H1 (cell line): ENCODE results near the gene RPS6KB2. TPM values are rescaled to one million over a fixed set of nuclear protein-coding genes. Genes with fewer than 3 reads are reported as not detected.

ENCODE experiments used
- CTCF ChIA-PET: fragments of 300-600 bp; sonication (Branson Sonifier 250); formaldehyde crosslinking; loops from one replicate; lab custom pipeline; 2021; ENCODE audit not compliant: partially characterized antibody; lab: Charles Lee
- POLR2A ChIA-PET: fragments of 300-600 bp; sonication (Branson Sonifier 250); formaldehyde crosslinking; loops from one replicate; lab custom pipeline; 2021; ENCODE audit warnings: inconsistent platforms; ENCODE audit not compliant: partially characterized antibody; lab: Charles Lee
- DNase-seq, 2 experiments: peaks; one replicate each; pipeline versions ENCODE4 v3.0.0 to v3.0.0-alpha.2; 2010 to 2022; ENCODE audit warnings: low spot score in 2 of 2, low read depth in 1 of 2, mixed read lengths in 1 of 2
- FAIRE-seq: peaks from 2 replicates; lab custom pipeline; 2011; peaks lifted over from hg19 to GRCh38; lab: Jason Lieb, UNC
- H2AFZ ChIP-seq: 2 replicates; pipeline ENCODE4 v1.8.1; 2012; ENCODE audit warnings: low read length, inconsistent platforms
- H2AK5ac ChIP-seq: 2 replicates; pipeline ENCODE4 v1.6.1; 2013; ENCODE audit warnings: low read depth, low read length
- H2BK120ac ChIP-seq: replicated peaks from 2 replicates; pipeline ENCODE3; 2013; ENCODE audit warnings: low read depth, low read length, inconsistent platforms
- H2BK12ac ChIP-seq: 2 replicates; pipeline ENCODE4 v1.6.1; 2013; ENCODE audit warnings: low read depth, low read length
- H2BK15ac ChIP-seq: 2 replicates; pipeline ENCODE4 v1.6.1; 2013; ENCODE audit warnings: low read length
- H2BK20ac ChIP-seq: 2 replicates; pipeline ENCODE4 v1.6.1; 2013; ENCODE audit warnings: low read length
- H2BK5ac ChIP-seq: 2 replicates; pipeline ENCODE4 v1.6.1; 2013; ENCODE audit warnings: low read depth, low read length
- H3K14ac ChIP-seq: 2 replicates; pipeline ENCODE4 v1.6.1; 2013; ENCODE audit warnings: inconsistent platforms; ENCODE audit not compliant: insufficient read length
- H3K18ac ChIP-seq: 2 replicates; pipeline ENCODE4 v1.6.1; 2013; ENCODE audit warnings: low read length; ENCODE audit errors: extremely low read depth
- H3K23ac ChIP-seq: 2 replicates; pipeline ENCODE4 v1.6.1; 2013; ENCODE audit warnings: inconsistent platforms; ENCODE audit not compliant: insufficient read length
- H3K23me2 ChIP-seq: 2 replicates; pipeline ENCODE4 v1.6.1; 2013; ENCODE audit warnings: low read depth, low read length
- H3K27ac ChIP-seq: 2 replicates; pipeline ENCODE4 v1.6.1; 2011; ENCODE audit warnings: low read depth, low read length, inconsistent platforms
- H3K27me3 ChIP-seq, 4 experiments: replicated peaks in 1 of 4; 1 replicate in 1 of 4; 2 replicates in 3 of 4; pipeline versions ENCODE4 v1.6.1 to v1.8.1; 2011 to 2013; ENCODE audit warnings: low read length in 3 of 4, mild to moderate bottlenecking in 3 of 4, inconsistent platforms in 2 of 4, mixed read lengths in 2 of 4, moderate library complexity in 1 of 4; ENCODE audit not compliant: control insufficient read depth in 3 of 4, insufficient read depth in 3 of 4; ENCODE audit errors: extremely low read depth in 1 of 4
- H3K36me3 ChIP-seq, 4 experiments: 2 replicates each; pipeline versions ENCODE4 v1.6.1 to v1.8.1; 2011 to 2013; ENCODE audit warnings: mild to moderate bottlenecking in 4 of 4, low read length in 3 of 4, moderate library complexity in 2 of 4, control low read depth in 1 of 4, inconsistent platforms in 1 of 4; ENCODE audit not compliant: insufficient read depth in 4 of 4, control insufficient read depth in 2 of 4
- H3K4ac ChIP-seq: replicated peaks from 2 replicates; pipeline ENCODE3; 2013; ENCODE audit warnings: low read length, low read depth, mixed read lengths, inconsistent platforms; ENCODE audit not compliant: insufficient read length
- H3K4me1 ChIP-seq, 4 experiments: replicated peaks in 1 of 4; 1 replicate in 1 of 4; 2 replicates in 3 of 4; pipeline versions ENCODE4 v1.6.1 to v1.8.1; 2011 to 2013; ENCODE audit warnings: low read length in 3 of 4, inconsistent platforms in 2 of 4, mixed read lengths in 1 of 4; ENCODE audit not compliant: insufficient read depth in 4 of 4, control insufficient read depth in 3 of 4
- H3K4me2 ChIP-seq, 2 experiments: 2 replicates each; pipeline versions ENCODE4 v1.6.1 to v1.8.1; 2011 to 2013; ENCODE audit warnings: low read depth in 2 of 2, low read length in 2 of 2, control low read depth in 1 of 2, inconsistent platforms in 1 of 2, mild to moderate bottlenecking in 1 of 2; ENCODE audit not compliant: insufficient read depth in 1 of 2
- H3K4me3 ChIP-seq, 4 experiments: fragments of 200-600, 300-600 bp in 1 of 4; sonication (generic), shearing (Covaris generic), sonication (Bioruptor Twin) in 1 of 4; 2 replicates each; pipeline versions ENCODE4 v1.5.1 to v1.8.1; 2011 to 2016; ENCODE audit warnings: low read length in 4 of 4, low read depth in 3 of 4, control low read depth in 2 of 4, inconsistent platforms in 2 of 4, mild to moderate bottlenecking in 2 of 4, mixed read lengths in 1 of 4, moderate library complexity in 1 of 4; ENCODE audit not compliant: insufficient read depth in 2 of 4; ENCODE audit errors: extremely low read depth in 1 of 4
- H3K56ac ChIP-seq: replicated peaks from 2 replicates; pipeline ENCODE3; 2013; ENCODE audit warnings: low read depth, mild to moderate bottlenecking, mixed read lengths, low read length, inconsistent platforms; ENCODE audit not compliant: insufficient read length
- H3K79me1 ChIP-seq: 2 replicates; pipeline ENCODE4 v1.6.1; 2013; ENCODE audit warnings: low read depth, low read length, control low read depth
- H3K79me2 ChIP-seq, 2 experiments: 2 replicates each; pipeline versions ENCODE4 v1.6.1 to v1.8.1; 2012 to 2013; ENCODE audit warnings: low read length in 2 of 2, mild to moderate bottlenecking in 2 of 2, inconsistent platforms in 1 of 2; ENCODE audit not compliant: insufficient read depth in 2 of 2, control insufficient read depth in 1 of 2
- H3K9ac ChIP-seq, 4 experiments: replicated peaks in 1 of 4; 1 replicate in 1 of 4; 2 replicates in 3 of 4; pipeline versions ENCODE4 v1.6.1 to v1.8.1; 2011 to 2013; ENCODE audit warnings: low read depth in 3 of 4, low read length in 3 of 4, control low read depth in 2 of 4, mild to moderate bottlenecking in 2 of 4, moderate library complexity in 2 of 4, inconsistent platforms in 1 of 4; ENCODE audit errors: extremely low read depth in 1 of 4
- H3K9me3 ChIP-seq, 2 experiments: 2 replicates each; pipeline versions ENCODE4 v1.6.1 to v1.8.1; 2012 to 2013; ENCODE audit warnings: mild to moderate bottlenecking in 2 of 2, moderate library complexity in 2 of 2, control low read depth in 1 of 2, inconsistent platforms in 1 of 2, low read depth in 1 of 2, low read length in 1 of 2, mixed read lengths in 1 of 2; ENCODE audit not compliant: insufficient read depth in 2 of 2
- H4K20me1 ChIP-seq, 2 experiments: replicated peaks in 1 of 2; 2 replicates each; pipeline versions ENCODE3 to v1.8.1; 2011 to 2013; ENCODE audit warnings: inconsistent platforms in 2 of 2, low read length in 2 of 2, mild to moderate bottlenecking in 1 of 2; ENCODE audit not compliant: insufficient read depth in 2 of 2, control insufficient read depth in 1 of 2
- H4K5ac ChIP-seq: 2 replicates; pipeline ENCODE4 v1.6.1; 2013; ENCODE audit warnings: low read length, low read depth, mixed read lengths, inconsistent platforms; ENCODE audit not compliant: insufficient read length
- H4K8ac ChIP-seq: 2 replicates; pipeline ENCODE4 v1.8.0; 2013; ENCODE audit warnings: mild to moderate bottlenecking, moderate library complexity, low read length, inconsistent platforms; ENCODE audit not compliant: insufficient read depth; ENCODE audit errors: extremely low read depth
- H4K91ac ChIP-seq: replicated peaks from 2 replicates; pipeline ENCODE3; 2013; ENCODE audit warnings: low read length, mixed read lengths, inconsistent platforms; ENCODE audit not compliant: insufficient read length
- CHD1 ChIP-seq: IDR thresholded peaks from 2 replicates; pipeline ENCODE4 v1.6.1; 2012; ENCODE audit warnings: low read depth, low read length, improper control_type of control experiment
- CTCF ChIP-seq, 3 experiments: IDR thresholded peaks; 1 replicate in 2 of 3; 2 replicates in 1 of 3; pipeline versions ENCODE4 v1.5.1 to v1.6.1; 2011; ENCODE audit warnings: low read length in 3 of 3, mild to moderate bottlenecking in 3 of 3, inconsistent platforms in 2 of 3, low read depth in 1 of 3, moderate library complexity in 1 of 3; ENCODE audit not compliant: insufficient read depth in 1 of 3; ENCODE audit errors: control extremely low read depth in 1 of 3
- KDM1A ChIP-seq: fragments of 200-600, 300-600 bp; sonication (generic); IDR thresholded peaks from 2 replicates; pipeline ENCODE4 v1.7.1; 2016; ENCODE audit warnings: mild to moderate bottlenecking, low read length, borderline replicate concordance
- POLR2AphosphoS5 ChIP-seq: IDR thresholded peaks from 2 replicates; pipeline ENCODE4 v1.6.1; 2011; ENCODE audit warnings: low read depth, low read length
- RAD21 ChIP-seq, 2 experiments: IDR thresholded peaks in 1 of 2; conservative IDR thresholded peaks in 1 of 2; 2 replicates each; pipeline ENCODE4 v1.6.1; 2011; ENCODE audit warnings: low read depth in 2 of 2, low read length in 2 of 2, improper control_type of control experiment in 1 of 2, inconsistent platforms in 1 of 2, mild to moderate bottlenecking in 1 of 2, moderate library complexity in 1 of 2
- WGBS, 2 experiments: shearing (Covaris generic) in 1 of 2; methylation state at CpG; one replicate each; pipeline versions ENCODE4 v1.1.6 to v1.1.7; 2013 to 2015; ENCODE audit warnings: low lambda C conversion rate in 2 of 2, mixed read lengths in 2 of 2, inconsistent platforms in 1 of 2, low coverage in 1 of 2, missing lambda C conversion rate in 1 of 2; ENCODE audit not compliant: insufficient replicate concordance in 2 of 2, insufficient coverage in 1 of 2, insufficient read length in 1 of 2; ENCODE audit errors: extremely low coverage in 1 of 2, missing lambda C conversion rate in 1 of 2; 5-methylcytosine and 5-hydroxymethylcytosine counted together
- polyA plus RNA-seq, 7 experiments: library from polyadenylated mRNA; depleted of rRNA in 3 of 7; stranded (reverse) in 5 of 7; unstranded in 2 of 7; fragments of >200 nt in 5 of 7; fragments of 200-250 nt in 2 of 7; gene quantifications; 1 replicate in 5 of 7; 2 replicates in 1 of 7; 4 replicates in 1 of 7; pipeline versions ENCODE4 v1.2.1 to v1.2.3, GENCODE V29; 2011 to 2013; ENCODE audit warnings: missing spikeins in 2 of 7, mixed read lengths in 2 of 7
- total RNA-seq: library from RNA; stranded (reverse); fragmentation: NEBNext Ultra II Directional; extraction: Animal tissue kit (Norgen Biotek cat#: 25700); gene quantifications from 2 replicates; pipeline ENCODE4 v1.2.1, GENCODE V29; 2021
- TF ChIP-seq, protein P1 (sequence below): IDR thresholded peaks from 2 replicates; pipeline ENCODE4 v1.6.1; 2011; ENCODE audit warnings: low read length, improper control_type of control experiment

RPS6KB2 gene
- total and polyA plus RNA-seq, 2 of the 8 experiments (the other 6 are each of a cell fraction or from before 2014, with no cell fraction given) = 41.0 to 47.1 TPM

DNA sequence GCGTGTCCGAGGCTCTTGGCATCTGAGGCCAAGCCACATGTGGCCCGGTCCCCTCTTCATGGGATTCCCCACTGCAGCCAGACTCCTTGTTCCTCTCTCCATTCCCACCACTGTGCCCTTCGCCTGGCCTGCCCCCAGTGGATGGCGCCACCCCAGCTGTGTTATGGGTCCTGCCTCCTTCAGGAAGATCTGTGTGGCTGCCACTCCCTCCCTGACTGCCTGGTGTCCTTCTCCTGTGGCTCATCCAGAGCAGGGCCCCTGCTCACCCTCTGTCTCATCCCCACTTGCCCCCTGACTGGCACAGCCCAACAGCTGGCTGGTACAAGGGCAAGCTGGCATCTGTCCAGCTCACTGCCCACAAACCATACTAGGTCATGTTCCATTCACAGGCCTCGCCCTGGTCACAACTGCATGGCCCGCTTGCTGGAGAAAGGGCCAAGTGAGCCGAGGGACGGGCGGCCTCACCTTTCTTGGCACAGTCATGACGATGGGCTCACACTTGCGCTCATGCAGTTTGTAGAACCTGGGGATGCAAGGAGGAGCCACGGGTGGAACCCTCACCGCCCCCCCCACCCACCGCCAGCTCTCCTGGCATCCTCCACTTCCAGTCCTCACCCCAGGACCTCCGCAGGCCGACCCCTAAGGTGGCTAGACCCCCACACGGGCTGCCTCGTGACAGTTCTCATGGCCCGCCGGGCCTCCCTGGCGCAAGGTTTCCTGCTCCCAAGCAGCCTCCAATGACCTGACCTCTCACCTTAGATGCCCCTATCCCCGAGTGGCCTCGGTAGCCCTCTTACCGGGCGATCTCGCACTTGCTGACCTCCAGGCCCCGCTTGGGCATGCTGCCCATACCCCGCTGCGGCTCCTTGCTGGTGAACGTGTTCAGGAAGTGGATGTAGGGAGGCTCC lies 11.3 kb downstream of the RPS6KB2 start:
- 0 out of 2 replicates have a peak, but pooled peaks cover 2% of the 10 kb centered on the region for H3K79me1 ChIP-seq
- H2BK5ac ChIP-seq = no peak overlapping the region
- H3K36me3 ChIP-seq = peaks cover 6 to 21% (median 10%) of the 10 kb centered on the region in 4 experiments; a peak in 5 of 8 replicates
- no peaks in the 10 kb centered on the region for H3K27me3 ChIP-seq
- H4K20me1 ChIP-seq = peaks cover 4 to 21% of the 10 kb centered on the region in 2 experiments
- H3K4ac ChIP-seq = peak overlapping the region; percentile 53
- H2AFZ ChIP-seq = no peak overlapping the region
- H2BK20ac ChIP-seq = no peak overlapping the region
- H3K23me2 ChIP-seq = peaks cover 2% of the 10 kb centered on the region; the same call in 1 of the 2 replicates
- POLR2A ChIA-PET = interaction anchor here (0.6 to 12.5 kb wide), 17 partner anchors 7 to 53 kb away, joined by 3 to 104 read pairs (median 6); partner anchors contain the start of genes CABP4, CARNS1, PPP1CA and RPS6KB2
- no peak overlapping the region for H3K18ac ChIP-seq
- H3K4me3 ChIP-seq = no peak overlapping the region
- H2BK12ac ChIP-seq = no peak overlapping the region; the same call in 1 of the 2 replicates
- no peak overlapping the region for H4K8ac ChIP-seq
- CTCF ChIA-PET = interaction anchor here (0.6 to 2.2 kb wide), 10 partner anchors 11 to 594 kb away, joined by 3 to 8 read pairs (median 4); no protein-coding TSS in a partner anchor
- H3K9me3 ChIP-seq = no peaks in the 10 kb centered on the region
- no peak overlapping the region for H3K9ac ChIP-seq
- no peak overlapping the region for H3K27ac ChIP-seq
- H2AK5ac ChIP-seq = no peak overlapping the region
- TF ChIP-seq RAD21 (IDR thresholded peaks at IDR 0.05 in 1 of 2, conservative IDR thresholded peaks at IDR 0.05 in 1 of 2; ENCODE audit: low read depth in 2 of 2, low read length in 2 of 2) (peak; percentile 31 to 46; a peak in 3 of 4 replicates), CTCF (IDR thresholded peaks at IDR 0.05; ENCODE audit: control extremely low read depth in 1 of 3, insufficient read depth in 1 of 3, low read depth in 1 of 3, low read length in 3 of 3) (peak in 2 of 3 experiments; percentile 53 to 60; a peak in 3 of 4 replicates), KDM1A (no peak), POLR2AphosphoS5 (peak; percentile 27), CHD1 (no peak)
- TF ChIP-seq, protein P1, sequence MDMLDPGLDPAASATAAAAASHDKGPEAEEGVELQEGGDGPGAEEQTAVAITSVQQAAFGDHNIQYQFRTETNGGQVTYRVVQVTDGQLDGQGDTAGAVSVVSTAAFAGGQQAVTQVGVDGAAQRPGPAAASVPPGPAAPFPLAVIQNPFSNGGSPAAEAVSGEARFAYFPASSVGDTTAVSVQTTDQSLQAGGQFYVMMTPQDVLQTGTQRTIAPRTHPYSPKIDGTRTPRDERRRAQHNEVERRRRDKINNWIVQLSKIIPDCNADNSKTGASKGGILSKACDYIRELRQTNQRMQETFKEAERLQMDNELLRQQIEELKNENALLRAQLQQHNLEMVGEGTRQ = no peak
- FAIRE-seq (no peak), DNase-seq (no peak)
- no peak overlapping the region for H2BK120ac ChIP-seq
- peaks cover 0 to 24% (median 16%) of the 10 kb centered on the region in 4 experiments; a peak in 6 of 7 replicates for H3K4me1 ChIP-seq
- H4K91ac ChIP-seq = no peak overlapping the region
- H3K56ac ChIP-seq = no peak overlapping the region
- no peak overlapping the region for H3K23ac ChIP-seq
- no peak overlapping the region for H2BK15ac ChIP-seq
- WGBS, 2 experiments = 87% methylated on average over 26 of the region's 31 CpGs; no CpG with 5 or more reads in 1 of the 2 experiments
- no peak overlapping the region for H3K4me2 ChIP-seq
- H4K5ac ChIP-seq = no peak overlapping the region
- no peaks in the 10 kb centered on the region for H3K79me2 ChIP-seq
- no peak overlapping the region for H3K14ac ChIP-seq
